ENCODE measurements around the gene MRPL27. TPM values are rescaled to one million over a fixed set of nuclear protein-coding genes. Genes with fewer than 3 reads are reported as not detected.

The MRPL27 gene
- 63.7 and 77.1 TPM in 2 replicates for total RNA-seq (ENCODE audit: low replicate concordance)

DNA sequence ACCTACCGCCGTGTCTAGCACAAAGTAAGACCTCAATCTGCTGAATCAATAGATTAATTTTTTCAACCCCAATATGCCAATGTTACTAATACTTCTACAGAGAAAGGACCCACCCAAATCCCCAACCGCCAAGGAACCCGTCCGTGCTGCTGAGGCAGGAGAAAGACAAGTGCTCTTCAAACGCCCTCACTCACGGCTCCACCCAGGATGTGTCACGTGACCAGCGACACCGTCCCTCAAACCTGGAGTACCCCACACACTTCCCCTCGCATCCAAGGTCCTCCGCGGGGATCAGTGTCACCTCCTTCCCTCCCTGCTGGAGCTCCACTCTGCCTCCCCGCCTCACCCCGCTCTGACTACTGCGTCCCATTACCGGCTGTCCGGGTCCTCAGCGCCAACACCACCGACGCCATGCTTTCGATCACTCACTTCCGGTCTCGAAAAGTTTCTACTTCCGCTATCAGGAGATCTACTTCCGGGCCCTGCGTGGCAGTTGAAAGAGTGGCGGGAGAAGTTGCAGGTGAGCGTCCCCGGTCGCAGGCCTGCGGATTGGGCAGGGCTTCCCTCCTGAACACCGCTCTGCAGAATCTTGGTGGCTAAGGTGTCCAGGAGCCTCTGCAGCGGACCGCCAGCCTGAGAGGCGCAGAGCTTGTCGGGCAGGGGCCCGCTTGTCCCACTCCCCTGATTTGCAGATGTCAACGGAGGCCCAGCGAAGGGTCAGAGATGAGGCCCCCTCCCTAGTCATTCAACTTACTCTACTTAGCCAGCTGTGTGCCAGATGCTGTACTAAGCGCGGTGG is at the start of gene MRPL27, which contains the start of gene EME1:
MRPL27 (minus strand) TSS at position 427 of the 799 bp plus-strand sequence; CDS start at position 413, 14 bp downstream.
EME1 (plus strand) TSS at position 472 of the 799 bp plus-strand sequence. CDS start 1,980 bp downstream, outside the sequence.

DNA sequence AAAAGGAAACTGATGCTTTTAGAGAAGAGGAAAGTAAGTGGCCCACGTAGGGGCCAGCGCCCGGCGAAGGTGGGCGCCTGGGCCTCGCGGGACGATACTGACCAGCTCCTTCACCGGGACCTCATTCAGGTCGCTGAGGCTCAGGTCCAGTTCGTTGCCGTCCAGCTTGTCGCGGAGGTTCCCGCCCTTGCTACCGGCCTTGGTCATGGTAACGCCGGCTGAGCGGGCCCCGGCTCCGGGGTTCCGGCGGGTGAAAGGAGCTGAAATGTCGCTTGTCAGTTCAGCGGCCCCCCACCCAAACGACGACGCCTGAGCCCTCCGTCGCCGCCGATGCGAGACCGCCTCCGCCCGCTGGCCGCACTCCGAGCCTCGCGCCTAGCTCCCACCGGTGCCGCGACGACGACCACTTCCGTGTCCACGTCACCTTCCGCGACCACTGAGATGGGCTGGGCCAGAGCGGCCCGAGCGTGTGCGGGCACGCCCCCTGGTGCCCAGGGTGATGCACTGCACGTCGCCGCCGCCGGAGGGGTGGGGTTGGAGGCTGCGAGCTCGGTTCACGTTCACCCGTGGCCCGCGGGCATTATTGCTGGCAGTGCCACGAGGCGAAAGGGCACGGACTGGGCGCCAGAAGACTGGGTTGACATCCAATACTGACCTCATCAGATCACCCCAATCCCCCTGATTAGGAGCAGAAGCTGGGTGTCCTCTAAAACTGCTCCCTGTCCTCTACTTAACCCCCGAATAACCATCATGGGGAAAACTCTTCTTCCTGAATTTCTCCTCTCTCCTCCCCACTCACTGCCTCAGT is 24.3 kb upstream of the MRPL27 start, which contains the start of gene LRRC59:
LRRC59 (minus strand) TSS at position 413 of the 808 bp plus-strand sequence; CDS start at position 207, 206 bp downstream.

DNA sequence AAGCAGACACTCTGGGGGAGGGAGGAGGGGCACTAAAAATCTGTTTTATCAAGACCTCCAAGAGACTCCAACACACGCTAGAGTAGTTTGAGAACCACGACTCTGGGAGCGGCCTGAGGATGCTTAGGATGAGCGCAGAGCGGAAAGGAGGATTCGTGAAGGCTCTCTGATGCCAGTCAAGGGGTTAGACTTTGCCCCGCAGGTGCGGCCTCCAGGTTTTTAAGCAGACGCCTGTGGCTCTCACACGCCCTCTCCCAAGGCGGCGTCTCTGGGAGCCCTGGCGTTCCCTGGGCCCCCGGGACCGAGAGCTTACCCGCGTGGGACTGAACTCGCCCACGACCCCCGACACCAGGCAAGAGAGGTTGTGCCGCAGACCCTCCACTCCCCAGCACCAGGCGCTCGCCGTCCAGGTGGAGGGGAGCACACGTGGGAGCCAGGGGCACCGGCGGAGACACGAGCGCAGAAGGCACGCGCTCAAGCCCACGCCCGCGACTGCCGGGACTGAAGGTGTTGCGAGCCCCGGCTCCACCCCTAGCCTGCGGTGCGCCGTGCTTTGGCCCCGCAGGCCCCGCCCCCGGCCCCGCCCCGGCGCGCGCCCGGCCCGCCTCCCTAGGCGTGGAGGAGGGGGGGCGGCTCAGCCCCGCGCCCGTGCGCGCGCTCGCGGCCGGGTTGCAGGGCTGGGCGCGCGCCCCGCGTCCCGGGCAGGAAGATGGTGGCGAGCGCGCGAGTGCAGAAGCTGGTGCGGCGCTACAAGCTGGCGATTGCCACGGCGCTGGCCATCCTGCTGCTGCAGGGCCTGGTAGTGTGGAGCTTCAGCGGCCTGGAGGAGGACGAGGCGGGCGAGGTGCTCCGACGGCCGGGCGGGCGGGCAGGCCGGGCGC is 27.3 kb downstream of the MRPL27 start, which contains the start of gene XYLT2:
XYLT2 (plus strand) TSS at position 695 of the 881 bp plus-strand sequence; CDS start at position 710, 15 bp downstream.

Other genes with a start within 250 kb of the MRPL27 start
- gene SAMD14, start 243.0 kb downstream of the MRPL27 start, total RNA-seq (ENCODE audit: low replicate concordance), result 0.35 and 2.2 TPM in 2 replicates
- gene PPP1R9B, start 222.5 kb downstream of the MRPL27 start, total RNA-seq (ENCODE audit: low replicate concordance), result 40.7 and 54.1 TPM in 2 replicates
- gene SGCA, start 207.2 kb downstream of the MRPL27 start, total RNA-seq (ENCODE audit: low replicate concordance), result 1.8 and 8.4 TPM in 2 replicates
- 1,618 and 2,280 TPM in 2 replicates for gene COL1A1, start 171.6 kb downstream of the MRPL27 start, total RNA-seq (ENCODE audit: low replicate concordance)
- gene TMEM92, start 98.7 kb downstream of the MRPL27 start, total RNA-seq (ENCODE audit: low replicate concordance), result 0.12 and 0.15 TPM in 2 replicates
- gene XYLT2, start 27.1 kb downstream of the MRPL27 start, total RNA-seq (ENCODE audit: low replicate concordance), result 49.4 and 53.1 TPM in 2 replicates
- gene EME1, start within 50 bp of the MRPL27 start, total RNA-seq (ENCODE audit: low replicate concordance), result 0.59 and 2.6 TPM in 2 replicates
- gene LRRC59, start 24.3 kb upstream of the MRPL27 start, total RNA-seq (ENCODE audit: low replicate concordance), result 98.9 and 209 TPM in 2 replicates
- gene ACSF2, start 53.0 kb upstream of the MRPL27 start, total RNA-seq (ENCODE audit: low replicate concordance), result 23.2 and 71.8 TPM in 2 replicates
- not detected in 2 replicates for gene CHAD, start 95.7 kb upstream of the MRPL27 start, total RNA-seq (ENCODE audit: low replicate concordance)
- 14.7 and 14.9 TPM in 2 replicates for gene RSAD1, start 105.7 kb upstream of the MRPL27 start, total RNA-seq (ENCODE audit: low replicate concordance)
- gene MYCBPAP, start 135.3 kb upstream of the MRPL27 start, total RNA-seq (ENCODE audit: low replicate concordance), result 0.15 and 4.1 TPM in 2 replicates
- under 0.01 TPM in 2 replicates for gene EPN3, start 159.6 kb upstream of the MRPL27 start, total RNA-seq (ENCODE audit: low replicate concordance)
- 46.3 and 50.1 TPM in 2 replicates for gene SPATA20, start 174.0 kb upstream of the MRPL27 start, total RNA-seq (ENCODE audit: low replicate concordance)
- under 0.01 and 4.8 TPM in 2 replicates for gene CACNA1G, start 187.5 kb upstream of the MRPL27 start, total RNA-seq (ENCODE audit: low replicate concordance)

Data from smooth muscle cell of the coronary artery (primary cell).